ENCODE measurements around the gene CDX2. TPM values are rescaled to one million over a fixed set of nuclear protein-coding genes. Genes with fewer than 3 reads are reported as not detected.

Gene CDX2
- total RNA-seq, 1 experiment from 2014 or later = 5.1 TPM

- Histone ChIP-seq H3K27me3 (ENCODE audit: control insufficient read depth, insufficient read depth, low read length) (no peaks in the 10 kb centered on the region), H3K27ac (ENCODE audit: low read length) (no peak overlapping the region), H3K36me3 (ENCODE audit: control insufficient read depth, insufficient read depth, low read length) (no peaks in the 10 kb centered on the region), H3K9me3 (ENCODE audit: control insufficient read depth, insufficient read depth, low read depth, low read length) (no peaks in the 10 kb centered on the region), H3K4me1 (ENCODE audit: control insufficient read depth, insufficient read depth, low read length) (no peaks in the 10 kb centered on the region), H3K4me3 (ENCODE audit: low read depth in 2 of 2, low read length in 2 of 2) (no peak overlapping the region)
- in situ Hi-C loops (cut with HindIII; ENCODE audit: low pct_unique_long_range_greater_than_20kb, low sequenced_read_pairs) = no loop called here
- DNase-seq (ENCODE audit: low read depth, low spot score) (no peak), ATAC-seq (no peak)
- TF ChIP-seq SIN3A (IDR thresholded peaks at IDR 0.05; ENCODE audit: borderline replicate concordance, insufficient read depth, low read depth, low read length) = no peak
- no peak for TF ChIP-seq POLR2AphosphoS5 (IDR thresholded peaks at IDR 0.05; ENCODE audit: low read depth, low read length)
- no peak for TF ChIP-seq TCF7L2 (IDR thresholded peaks at IDR 0.05; ENCODE audit: low read depth, low read length)
- TF ChIP-seq, protein P1, sequence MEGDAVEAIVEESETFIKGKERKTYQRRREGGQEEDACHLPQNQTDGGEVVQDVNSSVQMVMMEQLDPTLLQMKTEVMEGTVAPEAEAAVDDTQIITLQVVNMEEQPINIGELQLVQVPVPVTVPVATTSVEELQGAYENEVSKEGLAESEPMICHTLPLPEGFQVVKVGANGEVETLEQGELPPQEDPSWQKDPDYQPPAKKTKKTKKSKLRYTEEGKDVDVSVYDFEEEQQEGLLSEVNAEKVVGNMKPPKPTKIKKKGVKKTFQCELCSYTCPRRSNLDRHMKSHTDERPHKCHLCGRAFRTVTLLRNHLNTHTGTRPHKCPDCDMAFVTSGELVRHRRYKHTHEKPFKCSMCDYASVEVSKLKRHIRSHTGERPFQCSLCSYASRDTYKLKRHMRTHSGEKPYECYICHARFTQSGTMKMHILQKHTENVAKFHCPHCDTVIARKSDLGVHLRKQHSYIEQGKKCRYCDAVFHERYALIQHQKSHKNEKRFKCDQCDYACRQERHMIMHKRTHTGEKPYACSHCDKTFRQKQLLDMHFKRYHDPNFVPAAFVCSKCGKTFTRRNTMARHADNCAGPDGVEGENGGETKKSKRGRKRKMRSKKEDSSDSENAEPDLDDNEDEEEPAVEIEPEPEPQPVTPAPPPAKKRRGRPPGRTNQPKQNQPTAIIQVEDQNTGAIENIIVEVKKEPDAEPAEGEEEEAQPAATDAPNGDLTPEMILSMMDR (IDR thresholded peaks at IDR 0.05) = no peak
- TF ChIP-seq, protein P2, sequence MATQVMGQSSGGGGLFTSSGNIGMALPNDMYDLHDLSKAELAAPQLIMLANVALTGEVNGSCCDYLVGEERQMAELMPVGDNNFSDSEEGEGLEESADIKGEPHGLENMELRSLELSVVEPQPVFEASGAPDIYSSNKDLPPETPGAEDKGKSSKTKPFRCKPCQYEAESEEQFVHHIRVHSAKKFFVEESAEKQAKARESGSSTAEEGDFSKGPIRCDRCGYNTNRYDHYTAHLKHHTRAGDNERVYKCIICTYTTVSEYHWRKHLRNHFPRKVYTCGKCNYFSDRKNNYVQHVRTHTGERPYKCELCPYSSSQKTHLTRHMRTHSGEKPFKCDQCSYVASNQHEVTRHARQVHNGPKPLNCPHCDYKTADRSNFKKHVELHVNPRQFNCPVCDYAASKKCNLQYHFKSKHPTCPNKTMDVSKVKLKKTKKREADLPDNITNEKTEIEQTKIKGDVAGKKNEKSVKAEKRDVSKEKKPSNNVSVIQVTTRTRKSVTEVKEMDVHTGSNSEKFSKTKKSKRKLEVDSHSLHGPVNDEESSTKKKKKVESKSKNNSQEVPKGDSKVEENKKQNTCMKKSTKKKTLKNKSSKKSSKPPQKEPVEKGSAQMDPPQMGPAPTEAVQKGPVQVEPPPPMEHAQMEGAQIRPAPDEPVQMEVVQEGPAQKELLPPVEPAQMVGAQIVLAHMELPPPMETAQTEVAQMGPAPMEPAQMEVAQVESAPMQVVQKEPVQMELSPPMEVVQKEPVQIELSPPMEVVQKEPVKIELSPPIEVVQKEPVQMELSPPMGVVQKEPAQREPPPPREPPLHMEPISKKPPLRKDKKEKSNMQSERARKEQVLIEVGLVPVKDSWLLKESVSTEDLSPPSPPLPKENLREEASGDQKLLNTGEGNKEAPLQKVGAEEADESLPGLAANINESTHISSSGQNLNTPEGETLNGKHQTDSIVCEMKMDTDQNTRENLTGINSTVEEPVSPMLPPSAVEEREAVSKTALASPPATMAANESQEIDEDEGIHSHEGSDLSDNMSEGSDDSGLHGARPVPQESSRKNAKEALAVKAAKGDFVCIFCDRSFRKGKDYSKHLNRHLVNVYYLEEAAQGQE (IDR thresholded peaks at IDR 0.05; ENCODE audit: insufficient read depth in 1 of 2, low read depth in 2 of 2, low read length in 1 of 2) = no peak
- no TSS peak for BruUV-seq (replicated peaks)
- ChIA-PET POLR2A (interaction anchor here (0.6 kb wide), 1 partner anchor 1340 kb away, joined by 3 read pairs; no protein-coding TSS in a partner anchor), CTCF (no interaction called here)
- intact Hi-C loops (cut with micrococcal nuclease; ENCODE audit: unreplicated experiment) = no loop called here
Observed at GRCh38 chr13:28001049-28001448, 31.9 kb upstream of the CDX2 start.

GRCh38 chr13:28000567-28000966 lies 31.5 kb upstream of the CDX2 start:
- H3K27ac ChIP-seq (ENCODE audit: low read length) = no peak overlapping the region
- DNase-seq (ENCODE audit: low read depth, low spot score) = no peak
- no peaks in the 10 kb centered on the region for H3K9me3 ChIP-seq (ENCODE audit: control insufficient read depth, insufficient read depth, low read depth, low read length)
- ATAC-seq = peak; percentile 70; the same call in 1 of the 2 replicates
- H3K27me3 ChIP-seq (ENCODE audit: control insufficient read depth, insufficient read depth, low read length) = no peaks in the 10 kb centered on the region
- H3K36me3 ChIP-seq (ENCODE audit: control insufficient read depth, insufficient read depth, low read length) = no peaks in the 10 kb centered on the region
- ChIA-PET POLR2A (no interaction called here), CTCF (no interaction called here)
- H3K4me3 ChIP-seq (ENCODE audit: low read depth in 2 of 2, low read length in 2 of 2) = no peak overlapping the region
- intact Hi-C loops (cut with micrococcal nuclease; ENCODE audit: unreplicated experiment) = no loop called here
- no peaks in the 10 kb centered on the region for H3K4me1 ChIP-seq (ENCODE audit: control insufficient read depth, insufficient read depth, low read length)
- BruUV-seq (replicated peaks) = no TSS peak
- in situ Hi-C loops (cut with HindIII; ENCODE audit: low pct_unique_long_range_greater_than_20kb, low sequenced_read_pairs) = no loop called here
- TF ChIP-seq, protein P1 (IDR thresholded peaks at IDR 0.05) = no peak
- TF ChIP-seq POLR2AphosphoS5 (IDR thresholded peaks at IDR 0.05; ENCODE audit: low read depth, low read length) (no peak), TCF7L2 (IDR thresholded peaks at IDR 0.05; ENCODE audit: low read depth, low read length) (no peak), SIN3A (IDR thresholded peaks at IDR 0.05; ENCODE audit: borderline replicate concordance, insufficient read depth, low read depth, low read length) (no peak)
- TF ChIP-seq, protein P2 (IDR thresholded peaks at IDR 0.05; ENCODE audit: insufficient read depth in 1 of 2, low read depth in 2 of 2, low read length in 1 of 2) = no peak
